GM12801 (cell line): ENCODE data around the gene WHAMM.

ENCODE experiments used
- TF ChIP-seq, protein P1 (sequence below): IDR thresholded peaks from one replicate; pipeline ENCODE4 v1.5.1; 2011; ENCODE audit warnings: control low read depth; ENCODE audit not compliant: insufficient read length; ENCODE audit errors: extremely low read depth

The WHAMM gene

DNA sequence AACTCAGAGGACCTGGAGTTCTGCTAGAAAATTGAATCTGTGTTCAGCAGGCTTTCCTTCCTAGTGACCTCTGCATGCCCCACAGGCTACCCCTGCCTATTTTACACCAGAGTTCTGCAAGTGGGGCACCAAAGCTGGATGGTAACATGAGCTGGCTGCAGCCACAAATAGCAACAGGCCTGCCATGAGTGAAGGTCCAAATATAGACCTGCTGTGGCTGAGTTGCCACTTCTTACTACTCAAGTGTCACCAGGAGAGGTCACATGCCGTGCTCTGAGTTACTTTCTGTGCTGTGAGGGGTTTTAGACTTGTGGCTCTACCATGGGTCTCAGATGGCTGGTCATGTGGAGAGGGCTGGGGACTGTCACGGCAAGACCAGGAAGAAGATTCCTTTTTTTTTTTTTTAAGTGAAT lies 3.4 kb upstream of the WHAMM start, which contains the start of gene FSD2:
FSD2 (minus strand) TSS at position 76 of the 413 bp plus-strand sequence. CDS start 18,679 bp downstream, outside the sequence.
- TF ChIP-seq, protein P1, sequence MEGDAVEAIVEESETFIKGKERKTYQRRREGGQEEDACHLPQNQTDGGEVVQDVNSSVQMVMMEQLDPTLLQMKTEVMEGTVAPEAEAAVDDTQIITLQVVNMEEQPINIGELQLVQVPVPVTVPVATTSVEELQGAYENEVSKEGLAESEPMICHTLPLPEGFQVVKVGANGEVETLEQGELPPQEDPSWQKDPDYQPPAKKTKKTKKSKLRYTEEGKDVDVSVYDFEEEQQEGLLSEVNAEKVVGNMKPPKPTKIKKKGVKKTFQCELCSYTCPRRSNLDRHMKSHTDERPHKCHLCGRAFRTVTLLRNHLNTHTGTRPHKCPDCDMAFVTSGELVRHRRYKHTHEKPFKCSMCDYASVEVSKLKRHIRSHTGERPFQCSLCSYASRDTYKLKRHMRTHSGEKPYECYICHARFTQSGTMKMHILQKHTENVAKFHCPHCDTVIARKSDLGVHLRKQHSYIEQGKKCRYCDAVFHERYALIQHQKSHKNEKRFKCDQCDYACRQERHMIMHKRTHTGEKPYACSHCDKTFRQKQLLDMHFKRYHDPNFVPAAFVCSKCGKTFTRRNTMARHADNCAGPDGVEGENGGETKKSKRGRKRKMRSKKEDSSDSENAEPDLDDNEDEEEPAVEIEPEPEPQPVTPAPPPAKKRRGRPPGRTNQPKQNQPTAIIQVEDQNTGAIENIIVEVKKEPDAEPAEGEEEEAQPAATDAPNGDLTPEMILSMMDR: no peak

DNA sequence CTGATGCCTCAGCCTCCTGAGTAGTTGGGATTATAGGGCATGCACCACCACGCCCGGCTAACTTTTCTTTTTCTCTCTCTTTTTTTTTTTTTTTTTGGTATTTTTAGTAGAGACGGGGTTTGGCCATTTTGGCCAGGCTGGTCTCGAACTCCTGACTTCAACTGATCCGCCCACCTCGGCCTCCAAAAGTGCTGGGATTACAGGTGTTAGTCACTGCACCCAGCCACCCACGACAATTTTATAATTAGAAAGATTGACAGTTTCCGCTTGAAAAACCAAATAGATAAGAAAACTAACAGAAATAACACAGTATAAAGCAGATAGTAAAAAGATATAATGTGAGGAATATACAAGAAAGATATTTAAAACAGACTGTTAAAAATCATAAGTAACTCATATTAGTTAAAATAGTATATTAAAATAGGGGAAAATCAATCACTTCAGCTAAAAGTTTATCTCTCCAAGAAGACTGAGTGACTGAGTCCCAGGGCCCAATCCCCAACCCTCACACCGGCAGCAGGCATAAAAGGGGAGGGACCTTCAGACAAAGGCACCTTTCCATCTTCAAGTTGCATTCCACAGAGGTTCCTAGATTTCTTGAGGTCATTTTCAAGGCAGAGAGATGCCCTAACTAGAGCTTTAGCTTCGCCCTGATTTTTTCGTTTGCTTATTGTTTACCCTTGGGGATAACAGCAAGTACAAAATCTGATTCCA lies 1.4 kb upstream of the WHAMM start:
- TF ChIP-seq, protein P1: no peak

- TF ChIP-seq, protein P1: no peak
Observed at GRCh38 chr15:82808634-82809041, 790 bp upstream of the WHAMM start.

GRCh38 chr15:82810061-82810889 lies 847 bp downstream of the WHAMM start:
- TF ChIP-seq, protein P1: no peak

GRCh38 chr15:82810890-82811426 lies 1.5 kb downstream of the WHAMM start:
- TF ChIP-seq, protein P1: no peak

GRCh38 chr15:82812994-82813393 lies 3.6 kb downstream of the WHAMM start:
- TF ChIP-seq, protein P1: no peak

- TF ChIP-seq, protein P1: no peak
Observed at GRCh38 chr15:82820128-82820527, 10.7 kb downstream of the WHAMM start.
